Lower leg skin (tissue), 3 donors: ENCODE results near the gene MROH9.

Experiments used
- CTCF ChIP-seq, 3 donors: fragments of 450-650 bp; IDR thresholded peaks; one replicate each; pipeline ENCODE4 v1.5.1; 2016; ENCODE audit warnings: antibody characterized with exemption in 3 of 3, mild to moderate bottlenecking in 3 of 3, moderate library complexity in 2 of 3
- POLR2A ChIP-seq, 2 donors: fragments of 450-650 bp; IDR thresholded peaks; one replicate each; pipeline ENCODE4 v1.6.1; 2016 to 2017; ENCODE audit warnings: antibody characterized with exemption in 2 of 2, mild to moderate bottlenecking in 1 of 2, moderate library complexity in 1 of 2

- TF ChIP-seq CTCF (IDR thresholded peaks at IDR 0.05) (no peak), POLR2A (IDR thresholded peaks at IDR 0.05) (no peak)
These were observed 2.9 kb downstream of the MROH9 start for GRCh38 chr1:170938281-170938680.
